Loucy (cell line): Measurements from ENCODE around the gene CHAMP1.

Experiments
- EZH2phosphoT487 ChIP-seq: fragments of 200-600 bp; IDR thresholded peaks from 2 replicates; pipeline ENCODE4 v1.6.1; 2018; ENCODE audit warnings: antibody characterized with exemption, mild to moderate bottlenecking, moderate library complexity, borderline replicate concordance
- TF ChIP-seq, protein P1 (sequence below): fragments of 200-600 bp; sonication (generic); conservative IDR thresholded peaks from 2 replicates; pipeline ENCODE4 v1.5.1; 2014; ENCODE audit warnings: mild to moderate bottlenecking, antibody characterized with exemption, low read length

DNA sequence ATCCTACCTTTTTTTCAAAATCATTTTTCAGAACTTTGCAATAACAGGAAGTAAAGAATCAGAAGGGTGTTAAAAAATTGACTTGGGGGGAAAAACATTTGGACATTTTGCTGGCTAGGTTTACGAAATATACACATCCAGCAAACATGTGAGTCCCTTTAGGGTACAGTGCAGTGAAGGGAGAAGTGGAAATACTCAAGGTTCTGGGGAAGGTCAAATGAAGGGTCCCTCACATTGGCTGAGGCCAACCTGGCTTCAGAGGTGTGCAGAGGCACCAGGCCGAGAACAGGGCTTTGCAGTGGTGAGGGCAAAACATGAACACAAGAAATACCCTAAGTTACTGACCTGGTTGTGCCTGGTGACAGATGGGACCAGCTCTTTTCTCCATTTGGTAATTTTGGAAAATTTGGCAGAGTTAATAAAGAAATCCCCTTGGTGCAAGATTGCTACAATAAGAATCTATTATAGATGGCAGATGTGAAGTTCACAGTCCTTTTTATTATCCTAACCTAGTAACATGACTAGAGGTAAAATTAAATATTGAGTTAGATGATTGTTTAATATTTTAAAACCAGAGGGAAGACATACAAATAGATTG, 34.4 kb upstream of the CHAMP1 start:
- TF ChIP-seq, protein P1, sequence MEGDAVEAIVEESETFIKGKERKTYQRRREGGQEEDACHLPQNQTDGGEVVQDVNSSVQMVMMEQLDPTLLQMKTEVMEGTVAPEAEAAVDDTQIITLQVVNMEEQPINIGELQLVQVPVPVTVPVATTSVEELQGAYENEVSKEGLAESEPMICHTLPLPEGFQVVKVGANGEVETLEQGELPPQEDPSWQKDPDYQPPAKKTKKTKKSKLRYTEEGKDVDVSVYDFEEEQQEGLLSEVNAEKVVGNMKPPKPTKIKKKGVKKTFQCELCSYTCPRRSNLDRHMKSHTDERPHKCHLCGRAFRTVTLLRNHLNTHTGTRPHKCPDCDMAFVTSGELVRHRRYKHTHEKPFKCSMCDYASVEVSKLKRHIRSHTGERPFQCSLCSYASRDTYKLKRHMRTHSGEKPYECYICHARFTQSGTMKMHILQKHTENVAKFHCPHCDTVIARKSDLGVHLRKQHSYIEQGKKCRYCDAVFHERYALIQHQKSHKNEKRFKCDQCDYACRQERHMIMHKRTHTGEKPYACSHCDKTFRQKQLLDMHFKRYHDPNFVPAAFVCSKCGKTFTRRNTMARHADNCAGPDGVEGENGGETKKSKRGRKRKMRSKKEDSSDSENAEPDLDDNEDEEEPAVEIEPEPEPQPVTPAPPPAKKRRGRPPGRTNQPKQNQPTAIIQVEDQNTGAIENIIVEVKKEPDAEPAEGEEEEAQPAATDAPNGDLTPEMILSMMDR: no peak
- no peak for TF ChIP-seq EZH2phosphoT487
